Esophagus muscularis mucosa (tissue), 3 donors: Measurements from ENCODE around the gene PITX3.

Experiments
- CTCF ChIP-seq, 3 experiments: fragments of 200-600 bp in 2 of 3; fragments of 450-650 bp in 1 of 3; sonication (generic) in 2 of 3; IDR thresholded peaks; one replicate each; pipeline ENCODE4 v1.5.1; 2017 to 2019; ENCODE audit warnings: antibody characterized with exemption in 3 of 3, mild to moderate bottlenecking in 2 of 3, moderate library complexity in 1 of 3
- POLR2A ChIP-seq: fragments of 450-650 bp; IDR thresholded peaks from one replicate; pipeline ENCODE4 v1.6.1; 2017; ENCODE audit warnings: antibody characterized with exemption, moderate library complexity, mild to moderate bottlenecking, low read depth
- POLR2AphosphoS5 ChIP-seq, 2 donors: sonication (generic); formaldehyde crosslinking; IDR thresholded peaks; one replicate each; pipeline ENCODE4 v1.6.1; 2017; ENCODE audit warnings: antibody characterized with exemption in 2 of 2

DNA sequence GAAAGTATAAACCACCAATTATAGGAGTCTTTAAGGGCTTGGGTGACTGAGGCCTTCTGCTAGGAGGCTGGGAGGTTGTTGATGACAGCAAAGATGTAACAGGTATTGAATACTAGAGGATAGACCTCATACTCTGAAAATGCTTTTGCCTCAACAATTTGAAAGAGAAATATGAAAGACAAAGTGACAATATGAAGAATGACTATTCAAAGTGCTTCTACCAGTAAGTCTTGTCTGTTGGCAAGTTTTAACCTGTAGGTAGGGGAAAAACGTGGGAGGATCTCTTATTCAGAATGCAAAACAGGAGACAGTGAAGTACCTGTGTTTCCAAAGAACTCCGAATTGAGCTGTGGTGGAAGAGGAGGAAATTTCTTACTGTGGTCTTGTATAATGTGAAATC, 42.2 kb upstream of the PITX3 start:
- TF ChIP-seq CTCF (IDR thresholded peaks at IDR 0.05) (no peak), POLR2A (no peak), POLR2AphosphoS5 (IDR thresholded peaks at IDR 0.05) (no peak)
